Liver (tissue), 9 donors: ENCODE results near the gene PARK7. TPM values are rescaled to one million over a fixed set of nuclear protein-coding genes. Genes with fewer than 3 reads are reported as not detected.

Experiments
- DNase-seq: peaks from one replicate; pipeline ENCODE4 v3.0.0-alpha.2; 2017; ENCODE audit warnings: low spot score
- H3K27ac ChIP-seq, 2 donors: one replicate each; pipeline ENCODE4 v1.7.0; 2013; ENCODE audit warnings: inconsistent platforms in 2 of 2, low read length in 2 of 2, control low read depth in 1 of 2, low read depth in 1 of 2, mild to moderate bottlenecking in 1 of 2
- H3K27me3 ChIP-seq, 4 donors: one replicate each; pipeline versions ENCODE4 v1.6.1 to v1.7.0; 2013; ENCODE audit warnings: low read length in 3 of 4, inconsistent platforms in 1 of 4, mild to moderate bottlenecking in 1 of 4, moderate library complexity in 1 of 4; ENCODE audit not compliant: control insufficient read depth in 4 of 4, insufficient read depth in 4 of 4
- H3K36me3 ChIP-seq, 4 donors: one replicate each; pipeline versions ENCODE4 v1.6.1 to v1.7.0; 2013; ENCODE audit warnings: low read length in 3 of 4, mild to moderate bottlenecking in 3 of 4, low read depth in 1 of 4, moderate library complexity in 1 of 4; ENCODE audit not compliant: control insufficient read depth in 4 of 4, insufficient read depth in 3 of 4
- H3K4me1 ChIP-seq, 4 donors: one replicate each; pipeline versions ENCODE4 v1.6.1 to v1.7.0; 2013; ENCODE audit warnings: low read length in 3 of 4, mild to moderate bottlenecking in 3 of 4, moderate library complexity in 1 of 4; ENCODE audit not compliant: control insufficient read depth in 4 of 4, insufficient read depth in 4 of 4
- H3K4me3 ChIP-seq, 3 donors: one replicate each; pipeline versions ENCODE4 v1.6.1 to v1.7.0; 2013; ENCODE audit warnings: low read length in 3 of 3, control low read depth in 1 of 3, low read depth in 1 of 3, mild to moderate bottlenecking in 1 of 3
- H3K9ac ChIP-seq, 2 donors: one replicate each; pipeline ENCODE4 v1.7.0; 2013; ENCODE audit warnings: low read length in 2 of 2, mild to moderate bottlenecking in 2 of 2, moderate library complexity in 2 of 2, control low read depth in 1 of 2, low read depth in 1 of 2
- H3K9me3 ChIP-seq, 4 donors: one replicate each; pipeline versions ENCODE4 v1.6.1 to v1.7.0; 2013; ENCODE audit warnings: low read length in 3 of 4; ENCODE audit not compliant: control insufficient read depth in 4 of 4
- EGR1 ChIP-seq, 2 donors: IDR thresholded peaks; 2 replicates each; pipeline ENCODE4 v1.6.1; 2016 to 2018; ENCODE audit warnings: antibody characterized with exemption in 2 of 2, low read depth in 2 of 2
- GABPA ChIP-seq, 2 donors: IDR thresholded peaks in 1 of 2; conservative IDR thresholded peaks in 1 of 2; 2 replicates each; pipeline ENCODE4 v1.6.1; 2016; ENCODE audit warnings: antibody characterized with exemption in 2 of 2, mild to moderate bottlenecking in 1 of 2, moderate library complexity in 1 of 2
- JUND ChIP-seq, 2 donors: IDR thresholded peaks; 2 replicates each; pipeline ENCODE4 v1.6.1; 2016; ENCODE audit warnings: antibody characterized with exemption in 2 of 2
- NR2F2 ChIP-seq: IDR thresholded peaks from 2 replicates; pipeline ENCODE4 v1.6.1; 2016; ENCODE audit warnings: antibody characterized with exemption
- YY1 ChIP-seq: IDR thresholded peaks from 2 replicates; pipeline ENCODE4 v1.6.1; 2016; ENCODE audit warnings: antibody characterized with exemption, mild to moderate bottlenecking
- WGBS: extraction: QIAGEN DNeasy Blood & Tissue Kit; methylation state at CpG from one replicate; pipeline ENCODE4 v1.1.7; 2013; 5-methylcytosine and 5-hydroxymethylcytosine counted together
- polyA plus RNA-seq, 2 donors: library from polyadenylated mRNA; stranded (reverse) in 1 of 2; unstranded in 1 of 2; fragments of 200-250 nt in 1 of 2; fragments of >200 nt in 1 of 2; fragmentation: Nextera tagmentation in 1 of 2; extraction: Ambion mirVana in 1 of 2; gene quantifications; one replicate each; pipeline versions ENCODE4 v1.2.1 to v1.2.3, GENCODE V29; 2013 to 2015
- total RNA-seq, 2 donors: library from RNA; depleted of rRNA; stranded (reverse); fragments of >200 nt; gene quantifications; one replicate each; pipeline ENCODE4 v1.2.3, GENCODE V29; 2014
- TF ChIP-seq, protein P1 (sequence below): IDR thresholded peaks from 2 replicates; pipeline ENCODE4 v1.6.1; 2016; ENCODE audit warnings: antibody characterized with exemption
- TF ChIP-seq, protein P2 (sequence below): IDR thresholded peaks from 2 replicates; pipeline ENCODE4 v1.6.1; 2016; ENCODE audit warnings: antibody characterized with exemption, mild to moderate bottlenecking
- TF ChIP-seq, protein P3 (sequence below): fragments of 150-350 bp; IDR thresholded peaks from 2 replicates; pipeline ENCODE4 v1.5.1; 2017; ENCODE audit warnings: improper control_type of control experiment, low read depth, low read length; ENCODE audit not compliant: missing input control
- donor health status: healthy.
- donor health status: healthy.
- donor health status: healthy.
- donor health status: healthy.
- donor health status: healthy.

Gene PARK7
- total and polyA plus RNA-seq, 4 donors: 107 to 297 (median 181) TPM

DNA sequence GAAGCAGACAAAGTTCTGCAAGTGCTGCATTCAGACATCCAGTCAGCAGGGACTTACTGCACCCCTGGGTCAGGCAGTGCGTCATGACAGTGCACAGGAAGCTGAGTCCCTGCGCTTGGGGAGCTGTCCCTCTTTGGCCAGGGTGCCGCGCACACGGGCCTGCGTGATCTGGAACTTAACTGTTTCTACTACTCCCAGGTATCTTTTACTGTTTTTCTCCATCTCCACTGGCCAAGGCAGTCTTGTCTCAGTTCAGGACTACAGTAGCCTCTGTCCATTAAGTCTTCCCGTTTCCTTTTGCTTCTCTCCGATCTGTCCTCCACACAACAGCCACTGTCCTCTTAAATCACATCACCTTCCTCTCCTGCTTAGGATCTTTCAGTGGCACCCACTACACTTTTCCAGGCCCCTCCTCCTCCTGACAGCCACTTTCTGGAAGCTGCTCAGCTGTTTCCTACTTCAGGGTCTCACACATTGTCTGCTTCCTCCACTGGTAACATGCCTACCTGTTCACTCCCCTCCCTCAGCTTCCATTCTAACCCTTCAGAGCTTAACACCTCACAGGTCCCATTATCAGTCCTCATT is 48.7 kb downstream of the PARK7 start:
- Histone ChIP-seq H3K9me3 (no peaks in the 10 kb centered on the region), H3K4me1 (peaks cover 0 to 8% (median 5%) of the 10 kb centered on the region in 4 donors), H3K27me3 (no peaks in the 10 kb centered on the region), H3K9ac (no peak overlapping the region), H3K36me3 (peaks cover 3 to 47% (median 36%) of the 10 kb centered on the region in 4 donors), H3K4me3 (no peak overlapping the region), H3K27ac (peak overlapping the region; percentile 29 to 36)
- 72% methylated on average over 8 of the region's 8 CpGs for WGBS
- DNase-seq: no peak
- TF ChIP-seq EGR1 (IDR thresholded peaks at IDR 0.05; ENCODE audit: low read depth in 2 of 2): peak in 1 of 2 donors; percentile 27
- TF ChIP-seq GABPA (IDR thresholded peaks at IDR 0.05 in 1 of 2, conservative IDR thresholded peaks at IDR 0.05 in 1 of 2): no peak
- TF ChIP-seq, protein P1, sequence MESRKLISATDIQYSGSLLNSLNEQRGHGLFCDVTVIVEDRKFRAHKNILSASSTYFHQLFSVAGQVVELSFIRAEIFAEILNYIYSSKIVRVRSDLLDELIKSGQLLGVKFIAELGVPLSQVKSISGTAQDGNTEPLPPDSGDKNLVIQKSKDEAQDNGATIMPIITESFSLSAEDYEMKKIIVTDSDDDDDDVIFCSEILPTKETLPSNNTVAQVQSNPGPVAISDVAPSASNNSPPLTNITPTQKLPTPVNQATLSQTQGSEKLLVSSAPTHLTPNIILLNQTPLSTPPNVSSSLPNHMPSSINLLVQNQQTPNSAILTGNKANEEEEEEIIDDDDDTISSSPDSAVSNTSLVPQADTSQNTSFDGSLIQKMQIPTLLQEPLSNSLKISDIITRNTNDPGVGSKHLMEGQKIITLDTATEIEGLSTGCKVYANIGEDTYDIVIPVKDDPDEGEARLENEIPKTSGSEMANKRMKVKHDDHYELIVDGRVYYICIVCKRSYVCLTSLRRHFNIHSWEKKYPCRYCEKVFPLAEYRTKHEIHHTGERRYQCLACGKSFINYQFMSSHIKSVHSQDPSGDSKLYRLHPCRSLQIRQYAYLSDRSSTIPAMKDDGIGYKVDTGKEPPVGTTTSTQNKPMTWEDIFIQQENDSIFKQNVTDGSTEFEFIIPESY: no peak
- TF ChIP-seq JUND (IDR thresholded peaks at IDR 0.05): peak in 1 of 2 donors; percentile 7
- peak; percentile 43 for TF ChIP-seq NR2F2
- TF ChIP-seq, protein P2, sequence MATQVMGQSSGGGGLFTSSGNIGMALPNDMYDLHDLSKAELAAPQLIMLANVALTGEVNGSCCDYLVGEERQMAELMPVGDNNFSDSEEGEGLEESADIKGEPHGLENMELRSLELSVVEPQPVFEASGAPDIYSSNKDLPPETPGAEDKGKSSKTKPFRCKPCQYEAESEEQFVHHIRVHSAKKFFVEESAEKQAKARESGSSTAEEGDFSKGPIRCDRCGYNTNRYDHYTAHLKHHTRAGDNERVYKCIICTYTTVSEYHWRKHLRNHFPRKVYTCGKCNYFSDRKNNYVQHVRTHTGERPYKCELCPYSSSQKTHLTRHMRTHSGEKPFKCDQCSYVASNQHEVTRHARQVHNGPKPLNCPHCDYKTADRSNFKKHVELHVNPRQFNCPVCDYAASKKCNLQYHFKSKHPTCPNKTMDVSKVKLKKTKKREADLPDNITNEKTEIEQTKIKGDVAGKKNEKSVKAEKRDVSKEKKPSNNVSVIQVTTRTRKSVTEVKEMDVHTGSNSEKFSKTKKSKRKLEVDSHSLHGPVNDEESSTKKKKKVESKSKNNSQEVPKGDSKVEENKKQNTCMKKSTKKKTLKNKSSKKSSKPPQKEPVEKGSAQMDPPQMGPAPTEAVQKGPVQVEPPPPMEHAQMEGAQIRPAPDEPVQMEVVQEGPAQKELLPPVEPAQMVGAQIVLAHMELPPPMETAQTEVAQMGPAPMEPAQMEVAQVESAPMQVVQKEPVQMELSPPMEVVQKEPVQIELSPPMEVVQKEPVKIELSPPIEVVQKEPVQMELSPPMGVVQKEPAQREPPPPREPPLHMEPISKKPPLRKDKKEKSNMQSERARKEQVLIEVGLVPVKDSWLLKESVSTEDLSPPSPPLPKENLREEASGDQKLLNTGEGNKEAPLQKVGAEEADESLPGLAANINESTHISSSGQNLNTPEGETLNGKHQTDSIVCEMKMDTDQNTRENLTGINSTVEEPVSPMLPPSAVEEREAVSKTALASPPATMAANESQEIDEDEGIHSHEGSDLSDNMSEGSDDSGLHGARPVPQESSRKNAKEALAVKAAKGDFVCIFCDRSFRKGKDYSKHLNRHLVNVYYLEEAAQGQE: peak; percentile 17

DNA sequence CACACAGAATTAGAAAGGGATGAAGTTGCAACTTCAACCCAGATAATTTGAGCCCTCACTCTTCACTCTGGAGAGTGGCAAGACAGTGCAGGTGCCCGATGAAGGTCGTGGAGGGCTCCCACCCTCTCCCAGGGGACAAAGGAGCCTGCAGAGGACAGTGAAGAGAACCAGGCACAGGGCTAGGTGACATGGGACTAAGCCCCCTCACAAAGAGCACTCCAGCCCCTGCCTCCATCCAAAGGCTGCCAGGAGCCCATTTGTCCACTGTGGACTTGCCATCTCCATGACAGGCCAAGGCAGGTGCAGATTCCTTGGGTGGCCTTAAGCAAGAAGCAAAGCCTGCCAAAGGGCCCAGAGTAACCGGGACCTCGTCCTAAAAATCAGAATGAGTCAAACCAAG is 49.5 kb downstream of the PARK7 start:
- peaks cover 3 to 51% (median 44%) of the 10 kb centered on the region in 4 donors for H3K36me3 ChIP-seq
- 85% methylated on average over 4 of the region's 4 CpGs for WGBS
- peak overlapping the region in 1 of 2 donors; percentile 29 for H3K27ac ChIP-seq
- no peak overlapping the region for H3K4me3 ChIP-seq
- no peak overlapping the region for H3K9ac ChIP-seq
- no peaks in the 10 kb centered on the region for H3K27me3 ChIP-seq
- TF ChIP-seq, protein P2: no peak
- TF ChIP-seq, protein P3, sequence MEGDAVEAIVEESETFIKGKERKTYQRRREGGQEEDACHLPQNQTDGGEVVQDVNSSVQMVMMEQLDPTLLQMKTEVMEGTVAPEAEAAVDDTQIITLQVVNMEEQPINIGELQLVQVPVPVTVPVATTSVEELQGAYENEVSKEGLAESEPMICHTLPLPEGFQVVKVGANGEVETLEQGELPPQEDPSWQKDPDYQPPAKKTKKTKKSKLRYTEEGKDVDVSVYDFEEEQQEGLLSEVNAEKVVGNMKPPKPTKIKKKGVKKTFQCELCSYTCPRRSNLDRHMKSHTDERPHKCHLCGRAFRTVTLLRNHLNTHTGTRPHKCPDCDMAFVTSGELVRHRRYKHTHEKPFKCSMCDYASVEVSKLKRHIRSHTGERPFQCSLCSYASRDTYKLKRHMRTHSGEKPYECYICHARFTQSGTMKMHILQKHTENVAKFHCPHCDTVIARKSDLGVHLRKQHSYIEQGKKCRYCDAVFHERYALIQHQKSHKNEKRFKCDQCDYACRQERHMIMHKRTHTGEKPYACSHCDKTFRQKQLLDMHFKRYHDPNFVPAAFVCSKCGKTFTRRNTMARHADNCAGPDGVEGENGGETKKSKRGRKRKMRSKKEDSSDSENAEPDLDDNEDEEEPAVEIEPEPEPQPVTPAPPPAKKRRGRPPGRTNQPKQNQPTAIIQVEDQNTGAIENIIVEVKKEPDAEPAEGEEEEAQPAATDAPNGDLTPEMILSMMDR: no peak
- no peak for TF ChIP-seq YY1
- no peak for DNase-seq
- H3K9me3 ChIP-seq: no peaks in the 10 kb centered on the region
- H3K4me1 ChIP-seq: peaks cover 0 to 11% (median 8%) of the 10 kb centered on the region in 4 donors
